Measurements from ENCODE around the gene LRRC25. TPM values are rescaled to one million over a fixed set of nuclear protein-coding genes. Genes with fewer than 3 reads are reported as not detected.
A peak's percentile ranks its signal among the peaks of the same experiment; 100 is the strongest.

LRRC25 gene
- total RNA-seq, 2 experiments from 2014 or later = 0.98 to 4.1 TPM

DNA sequence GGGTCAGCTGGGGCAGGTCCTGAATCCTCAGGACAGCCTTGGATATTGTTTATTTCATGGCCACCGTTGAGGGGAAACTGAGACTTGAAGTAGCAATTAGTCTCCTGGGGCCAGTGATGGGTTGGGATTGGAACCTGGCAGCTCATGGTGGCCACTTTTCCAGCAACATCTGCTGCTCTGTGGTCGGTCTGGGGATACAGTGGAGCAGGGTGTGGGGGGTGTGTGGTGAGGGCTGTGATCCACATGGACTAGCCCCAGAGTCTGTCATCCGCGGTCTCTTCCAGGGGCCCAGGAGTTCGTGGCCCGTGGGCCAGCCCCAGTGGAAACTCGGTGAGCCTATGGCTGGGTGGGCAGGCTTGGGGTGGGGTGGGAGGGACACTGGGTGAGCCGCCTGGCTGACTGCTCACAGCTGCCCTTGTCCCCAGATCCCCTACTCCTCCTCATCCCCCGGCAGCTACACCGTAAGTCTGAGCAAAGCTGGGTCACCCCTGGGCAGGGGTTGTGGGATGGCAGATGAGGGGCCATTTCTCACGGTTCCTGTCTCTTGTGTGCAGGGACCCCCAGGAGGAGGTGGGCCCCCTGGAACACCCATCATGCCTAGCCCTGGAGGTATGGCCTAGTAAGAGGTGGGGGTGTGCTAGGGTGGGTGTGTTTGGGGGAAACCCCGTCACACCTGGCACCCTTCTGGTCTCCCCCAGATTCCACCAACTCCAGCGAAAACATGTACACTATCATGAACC, 35.0 kb upstream of the LRRC25 start:
- Histone ChIP-seq H3K4me3 (ENCODE audit: low read depth, low read length, poor library complexity, severe bottlenecking) (no peak overlapping the region), H2AFZ (ENCODE audit: low read length) (no peak overlapping the region), H3K27ac (ENCODE audit: low read depth, low read length, poor library complexity, severe bottlenecking) (no peak overlapping the region), H4K20me1 (ENCODE audit: insufficient read depth, low read length) (no peaks in the 10 kb centered on the region), H3K79me2 (ENCODE audit: insufficient read depth, low read depth, low read length) (no peaks in the 10 kb centered on the region), H3K9me3 (ENCODE audit: low read length) (no peaks in the 10 kb centered on the region), H3K4me1 (ENCODE audit: insufficient read depth, low read length, poor library complexity, severe bottlenecking) (peaks cover 37% of the 10 kb centered on the region), H3K36me3 (ENCODE audit: insufficient read depth, low read length) (no peaks in the 10 kb centered on the region), H3K9me2 (ENCODE audit: insufficient read depth, low read length) (no peaks in the 10 kb centered on the region), H3K4me2 (ENCODE audit: low read length) (peak overlapping the region; percentile 56)
- BruUV-seq (replicated peaks) = no TSS peak
- intact Hi-C loops (cut with micrococcal nuclease; ENCODE audit: unreplicated experiment) = no loop called here
- no peak for TF ChIP-seq EZH2phosphoT487 (IDR thresholded peaks at IDR 0.05; ENCODE audit: borderline replicate concordance, low read depth, low read length)
- no peak for TF ChIP-seq CTCF (conservative IDR thresholded peaks at IDR 0.05; ENCODE audit: low read length)
- ChIA-PET POLR2A (interaction anchor here (0.6 kb wide), 2 partner anchors 89 to 399 kb away, joined by 3 to 5 read pairs; partner anchors contain the start of gene ELL), CTCF (ENCODE audit: unreplicated experiment) (no interaction called here)
- DNase-seq (ENCODE audit: low spot score) = no peak

- peaks cover 30% of the 10 kb centered on the region for H3K4me1 ChIP-seq (ENCODE audit: insufficient read depth, low read length, poor library complexity, severe bottlenecking)
- H3K4me3 ChIP-seq (ENCODE audit: low read depth, low read length, poor library complexity, severe bottlenecking) = no peak overlapping the region
- no peak for DNase-seq (ENCODE audit: low spot score)
- no peaks in the 10 kb centered on the region for H3K36me3 ChIP-seq (ENCODE audit: insufficient read depth, low read length)
- no peaks in the 10 kb centered on the region for H3K9me2 ChIP-seq (ENCODE audit: insufficient read depth, low read length)
- H3K9me3 ChIP-seq (ENCODE audit: low read length) = no peaks in the 10 kb centered on the region
- no peak for TF ChIP-seq CTCF (conservative IDR thresholded peaks at IDR 0.05; ENCODE audit: low read length)
- TF ChIP-seq EZH2phosphoT487 (IDR thresholded peaks at IDR 0.05; ENCODE audit: borderline replicate concordance, low read depth, low read length) = no peak
- no peak overlapping the region for H2AFZ ChIP-seq (ENCODE audit: low read length)
- ChIA-PET CTCF (ENCODE audit: unreplicated experiment) (interaction anchor here (0.6 kb wide), 1 partner anchor 96 kb away, joined by 3 read pairs; no protein-coding TSS in a partner anchor), POLR2A (interaction anchor here (0.6 to 0.7 kb wide), 3 partner anchors 11 to 398 kb away, joined by 3 to 5 read pairs (median 4); partner anchors contain the start of gene ELL)
- intact Hi-C loops (cut with micrococcal nuclease; ENCODE audit: unreplicated experiment) = no loop called here
- no peaks in the 10 kb centered on the region for H4K20me1 ChIP-seq (ENCODE audit: insufficient read depth, low read length)
- no peak overlapping the region for H3K4me2 ChIP-seq (ENCODE audit: low read length)
- H3K79me2 ChIP-seq (ENCODE audit: insufficient read depth, low read depth, low read length) = no peaks in the 10 kb centered on the region
- no peak overlapping the region for H3K27ac ChIP-seq (ENCODE audit: low read depth, low read length, poor library complexity, severe bottlenecking)
- BruUV-seq (replicated peaks) = no TSS peak
These were observed 34.2 kb upstream of the LRRC25 start for GRCh38 chr19:18431351-18432197.

All from OCI-LY7 (cell line).